Brain microvascular endothelial cell (primary cell): ENCODE data around the gene CRTAP.
A peak's percentile ranks its signal among the peaks of the same experiment; 100 is the strongest.
"Not testable (repeated sequence)": the region's sequence is repeated elsewhere in the genome, so short reads cannot be mapped to it uniquely, and the experiment has no call there.

Experiments used
- DNase-seq: peaks from one replicate; pipeline ENCODE4 v3.0.0-alpha.2; 2020
- H3K27ac ChIP-seq: fragments of 250-450 bp; sonication (Bioruptor Pico); 2 replicates; pipeline ENCODE4 v1.5.1; 2020; ENCODE audit warnings: mild to moderate bottlenecking, moderate library complexity
- H3K27me3 ChIP-seq: fragments of 250-450 bp; sonication (Bioruptor Pico); replicated peaks from 2 replicates; pipeline ENCODE4 v1.5.1; 2020; ENCODE audit warnings: mild to moderate bottlenecking
- H3K36me3 ChIP-seq: fragments of 250-450 bp; sonication (Bioruptor Pico); replicated peaks from 2 replicates; pipeline ENCODE4 v1.5.1; 2020; ENCODE audit warnings: mild to moderate bottlenecking
- H3K4me3 ChIP-seq: 2 replicates; pipeline ENCODE4 v1.5.1; 2011; ENCODE audit warnings: low read depth, mild to moderate bottlenecking, control low read depth, low read length, moderate library complexity
- CTCF ChIP-seq: IDR thresholded peaks from 2 replicates; pipeline ENCODE4 v1.5.1; 2011; ENCODE audit warnings: low read depth, mild to moderate bottlenecking, moderate library complexity, low read length, control low read depth, inconsistent platforms; ENCODE audit errors: missing control alignments
- in situ Hi-C: cut with HindIII; loops from 2 replicates; pipeline ENCODE4 v1.10.0; 2017; ENCODE audit warnings: low sequenced_read_pairs, low pct_ligation_motif_present

Gene CRTAP

GRCh38 chr3:33134026-33134625 lies 20.3 kb downstream of the CRTAP start:
- Histone ChIP-seq H3K4me3 (no peak overlapping the region), H3K27me3 (no peaks in the 10 kb centered on the region), H3K36me3 (peaks cover 25% of the 10 kb centered on the region), H3K27ac (peak overlapping the region; percentile 22)
- no peak for TF ChIP-seq CTCF
- peak; percentile 33 for DNase-seq
- in situ Hi-C loops = no loop called here

- Histone ChIP-seq H3K27ac (no peak overlapping the region), H3K27me3 (no peaks in the 10 kb centered on the region), H3K36me3 (peaks cover 23% of the 10 kb centered on the region), H3K4me3 (no peak overlapping the region)
- no peak for TF ChIP-seq CTCF
- DNase-seq = no peak
- in situ Hi-C loops = no loop called here
Observed at GRCh38 chr3:33137691-33138090, 23.9 kb downstream of the CRTAP start.

- H3K27ac ChIP-seq, H3K27me3 ChIP-seq: not testable (repeated sequence)
- peaks cover 25% of the 10 kb centered on the region for H3K36me3 ChIP-seq
Observed at GRCh38 chr3:33139006-33139623, 25.3 kb downstream of the CRTAP start.

GRCh38 chr3:33139996-33140395 lies 26.2 kb downstream of the CRTAP start:
- no peak for DNase-seq
- Histone ChIP-seq H3K27ac (peak overlapping the region; percentile 7), H3K36me3 (peaks cover 22% of the 10 kb centered on the region), H3K4me3 (no peak overlapping the region), H3K27me3 (no peaks in the 10 kb centered on the region)
- TF ChIP-seq CTCF = no peak
- in situ Hi-C loops = no loop called here

More at GRCh38 chr3:33139006-33139623, 25.3 kb downstream of the CRTAP start:
- H3K4me3 ChIP-seq, in situ Hi-C loops, DNase-seq: not testable (repeated sequence)

GRCh38 chr3:33141006-33141405 lies 27.2 kb downstream of the CRTAP start:
- TF ChIP-seq CTCF = no peak
- Histone ChIP-seq H3K36me3 (peaks cover 21% of the 10 kb centered on the region), H3K27ac (no peak overlapping the region), H3K27me3 (no peaks in the 10 kb centered on the region), H3K4me3 (no peak overlapping the region)
- in situ Hi-C loops = no loop called here
- no peak for DNase-seq

GRCh38 chr3:33144433-33144832 lies 30.6 kb downstream of the CRTAP start:
- in situ Hi-C loops = no loop called here
- H3K4me3 ChIP-seq = no peak overlapping the region
- no peak for DNase-seq
- peak; percentile 61 for TF ChIP-seq CTCF
- H3K27me3 ChIP-seq = no peaks in the 10 kb centered on the region
- H3K27ac ChIP-seq = no peak overlapping the region
- H3K36me3 ChIP-seq = peaks cover 12% of the 10 kb centered on the region
